IPS-18a (cell line): Measurements from ENCODE around the gene JARID2.

ENCODE experiments used
- H3K27ac ChIP-seq: one replicate; pipeline ENCODE4 v1.5.1; 2013; ENCODE audit warnings: low read length
- H3K27me3 ChIP-seq: one replicate; pipeline ENCODE4 v1.6.1; 2013; ENCODE audit warnings: mild to moderate bottlenecking, low read length; ENCODE audit not compliant: control insufficient read depth, insufficient read depth
- H3K36me3 ChIP-seq: one replicate; pipeline ENCODE4 v1.6.1; 2013; ENCODE audit warnings: low read depth, low read length; ENCODE audit not compliant: control insufficient read depth
- H3K4me1 ChIP-seq: one replicate; pipeline ENCODE4 v1.6.1; 2013; ENCODE audit warnings: low read depth, low read length; ENCODE audit not compliant: control insufficient read depth
- H3K4me3 ChIP-seq: one replicate; pipeline ENCODE4 v1.5.1; 2013; ENCODE audit warnings: low read length
- H3K9ac ChIP-seq: one replicate; pipeline ENCODE4 v1.6.1; 2013; ENCODE audit warnings: mild to moderate bottlenecking, low read length, moderate library complexity
- H3K9me3 ChIP-seq: one replicate; pipeline ENCODE4 v1.6.1; 2013; ENCODE audit warnings: low read depth, low read length; ENCODE audit not compliant: control insufficient read depth

JARID2 gene

GRCh38 chr6:15477746-15478145 lies 231.9 kb downstream of the JARID2 start:
- peaks cover 26% of the 10 kb centered on the region for H3K4me1 ChIP-seq
- H3K9ac ChIP-seq = no peak overlapping the region
- H3K4me3 ChIP-seq = no peak overlapping the region
- H3K9me3 ChIP-seq = no peaks in the 10 kb centered on the region
- H3K27ac ChIP-seq = no peak overlapping the region
- H3K36me3 ChIP-seq = peaks cover 31% of the 10 kb centered on the region
- no peaks in the 10 kb centered on the region for H3K27me3 ChIP-seq

- Histone ChIP-seq H3K9me3 (no peaks in the 10 kb centered on the region), H3K4me1 (peaks cover 38% of the 10 kb centered on the region), H3K4me3 (no peak overlapping the region), H3K9ac (no peak overlapping the region), H3K36me3 (peaks cover 19% of the 10 kb centered on the region), H3K27me3 (no peaks in the 10 kb centered on the region), H3K27ac (no peak overlapping the region)
Observed at GRCh38 chr6:15479761-15480160, 233.9 kb downstream of the JARID2 start.

GRCh38 chr6:15480525-15480924 lies 234.7 kb downstream of the JARID2 start:
- H3K9me3 ChIP-seq = no peaks in the 10 kb centered on the region
- peaks cover 46% of the 10 kb centered on the region for H3K4me1 ChIP-seq
- peaks cover 11% of the 10 kb centered on the region for H3K36me3 ChIP-seq
- H3K27me3 ChIP-seq = no peaks in the 10 kb centered on the region
- H3K27ac ChIP-seq = no peak overlapping the region
- no peak overlapping the region for H3K4me3 ChIP-seq
- no peak overlapping the region for H3K9ac ChIP-seq

GRCh38 chr6:15481390-15482291 lies 235.8 kb downstream of the JARID2 start:
- no peak overlapping the region for H3K27ac ChIP-seq

GRCh38 chr6:15483060-15483459 lies 237.2 kb downstream of the JARID2 start:
- Histone ChIP-seq H3K36me3 (peaks cover 11% of the 10 kb centered on the region), H3K9me3 (no peaks in the 10 kb centered on the region), H3K27ac (no peak overlapping the region), H3K27me3 (no peaks in the 10 kb centered on the region), H3K9ac (no peak overlapping the region), H3K4me3 (no peak overlapping the region), H3K4me1 (peaks cover 47% of the 10 kb centered on the region)

More at GRCh38 chr6:15481390-15482291, 235.8 kb downstream of the JARID2 start:
- Histone ChIP-seq H3K36me3 (no peaks in the 10 kb centered on the region), H3K27me3 (no peaks in the 10 kb centered on the region), H3K4me1 (peaks cover 47% of the 10 kb centered on the region), H3K9ac (no peak overlapping the region), H3K9me3 (no peaks in the 10 kb centered on the region), H3K4me3 (no peak overlapping the region)

GRCh38 chr6:15484140-15484539 lies 238.3 kb downstream of the JARID2 start:
- H3K27me3 ChIP-seq = no peaks in the 10 kb centered on the region
- H3K4me3 ChIP-seq = no peak overlapping the region
- peaks cover 22% of the 10 kb centered on the region for H3K36me3 ChIP-seq
- H3K9me3 ChIP-seq = no peaks in the 10 kb centered on the region
- no peak overlapping the region for H3K9ac ChIP-seq
- H3K27ac ChIP-seq = peak overlapping the region; percentile 7
- H3K4me1 ChIP-seq = peaks cover 45% of the 10 kb centered on the region

GRCh38 chr6:15484821-15485220 lies 239.0 kb downstream of the JARID2 start:
- Histone ChIP-seq H3K9me3 (no peaks in the 10 kb centered on the region), H3K9ac (no peak overlapping the region), H3K27ac (no peak overlapping the region), H3K27me3 (no peaks in the 10 kb centered on the region), H3K36me3 (peaks cover 26% of the 10 kb centered on the region), H3K4me1 (peaks cover 39% of the 10 kb centered on the region), H3K4me3 (no peak overlapping the region)

DNA sequence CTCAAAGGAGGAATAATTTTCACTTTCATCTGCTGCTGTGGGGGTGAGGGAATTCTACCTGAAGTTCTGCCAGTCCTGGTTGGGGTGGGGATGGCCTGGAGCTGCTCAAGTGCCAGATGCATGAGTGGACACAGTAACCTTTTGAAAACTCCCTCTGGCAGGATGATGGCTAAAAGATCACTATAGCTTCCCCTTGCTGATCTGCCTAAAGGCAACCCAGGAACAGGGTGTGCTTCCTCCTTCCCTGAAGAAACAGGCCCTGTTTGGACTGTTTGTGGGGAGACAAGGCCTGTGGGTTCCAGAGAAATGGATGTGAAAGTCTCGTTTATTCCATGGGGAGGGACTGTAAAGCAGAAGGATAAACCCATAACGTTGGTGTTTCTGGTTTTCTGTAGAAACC lies 240.1 kb downstream of the JARID2 start:
- H3K9me3 ChIP-seq = no peaks in the 10 kb centered on the region
- no peak overlapping the region for H3K27ac ChIP-seq
- peaks cover 26% of the 10 kb centered on the region for H3K36me3 ChIP-seq
- H3K9ac ChIP-seq = no peak overlapping the region
- no peak overlapping the region for H3K4me3 ChIP-seq
- H3K4me1 ChIP-seq = peaks cover 27% of the 10 kb centered on the region
- H3K27me3 ChIP-seq = no peaks in the 10 kb centered on the region

GRCh38 chr6:15487262-15487661 lies 241.4 kb downstream of the JARID2 start:
- H3K9me3 ChIP-seq = no peaks in the 10 kb centered on the region
- H3K27me3 ChIP-seq = no peaks in the 10 kb centered on the region
- H3K4me1 ChIP-seq = peaks cover 32% of the 10 kb centered on the region
- no peak overlapping the region for H3K9ac ChIP-seq
- no peak overlapping the region for H3K4me3 ChIP-seq
- peaks cover 26% of the 10 kb centered on the region for H3K36me3 ChIP-seq
- H3K27ac ChIP-seq = no peak overlapping the region

DNA sequence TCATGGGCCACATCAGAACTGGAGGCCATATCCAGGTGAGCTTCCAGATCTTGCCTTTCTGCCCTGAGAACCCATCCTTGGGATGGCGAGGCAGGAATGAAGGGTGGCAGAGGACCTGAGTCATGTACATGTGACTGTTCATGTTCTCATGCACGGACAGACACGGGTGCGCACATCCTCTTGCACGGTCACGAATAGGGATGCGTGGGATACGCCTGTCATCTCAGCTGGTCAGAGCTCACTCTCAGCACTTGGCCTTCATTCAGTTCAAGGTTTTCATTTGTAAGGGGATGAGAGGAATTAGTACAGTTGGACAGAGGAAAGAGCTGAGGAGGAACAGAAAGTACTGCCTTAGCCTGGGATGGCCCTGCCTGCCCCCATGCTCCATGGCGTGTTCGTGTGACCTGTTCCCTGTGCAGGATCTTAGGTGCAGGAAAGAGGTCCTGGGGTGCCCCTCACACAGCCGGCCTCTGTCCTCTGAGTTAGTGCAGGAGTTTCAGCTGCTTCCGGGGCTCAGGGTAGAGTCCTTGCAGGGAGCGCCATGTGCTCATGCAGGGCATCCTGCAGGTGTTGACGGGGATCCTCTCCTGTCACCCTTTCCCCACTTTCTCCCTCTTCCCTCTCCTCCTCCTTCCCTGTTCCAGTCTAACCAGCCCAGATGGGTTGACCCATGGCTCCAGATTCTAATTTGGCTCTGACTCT lies 243.5 kb downstream of the JARID2 start:
- no peaks in the 10 kb centered on the region for H3K9me3 ChIP-seq
- no peak overlapping the region for H3K27ac ChIP-seq
- peaks cover 26% of the 10 kb centered on the region for H3K36me3 ChIP-seq
- peaks cover 43% of the 10 kb centered on the region for H3K4me1 ChIP-seq
- no peaks in the 10 kb centered on the region for H3K27me3 ChIP-seq
- H3K9ac ChIP-seq = no peak overlapping the region
- no peak overlapping the region for H3K4me3 ChIP-seq

- H3K36me3 ChIP-seq = peaks cover 33% of the 10 kb centered on the region
- H3K9me3 ChIP-seq = no peaks in the 10 kb centered on the region
- peaks cover 33% of the 10 kb centered on the region for H3K4me1 ChIP-seq
- no peak overlapping the region for H3K9ac ChIP-seq
- no peak overlapping the region for H3K4me3 ChIP-seq
- no peaks in the 10 kb centered on the region for H3K27me3 ChIP-seq
- no peak overlapping the region for H3K27ac ChIP-seq
Observed at GRCh38 chr6:15490242-15491100, 244.6 kb downstream of the JARID2 start.
